HG03066 (cell line): ENCODE measurements around the gene DLG1.

Experiments used
- ATAC-seq: cut with Tn5 transposase; IDR thresholded peaks from one replicate; pipeline ENCODE4 v1.9.1; 2021; ENCODE audit warnings: low read depth; ENCODE audit not compliant: unreplicated experiment

Gene DLG1

GRCh38 chr3:197186887-197187588, 111.4 kb downstream of the DLG1 start:
- ATAC-seq, result no peak

GRCh38 chr3:197183582-197183981, 114.8 kb downstream of the DLG1 start:
- no peak for ATAC-seq

- ATAC-seq, result no peak
Measured at GRCh38 chr3:197181741-197182140, 116.7 kb downstream of the DLG1 start.

GRCh38 chr3:197178998-197179397, 119.4 kb downstream of the DLG1 start:
- no peak for ATAC-seq

- ATAC-seq, result no peak
Measured at GRCh38 chr3:197175503-197175902, 122.9 kb downstream of the DLG1 start.

GRCh38 chr3:197174927-197175326, 123.5 kb downstream of the DLG1 start:
- no peak for ATAC-seq

- no peak for ATAC-seq
Measured at GRCh38 chr3:197173620-197174019, 124.8 kb downstream of the DLG1 start.

GRCh38 chr3:197171481-197172067, 126.8 kb downstream of the DLG1 start:
- ATAC-seq, result no peak

GRCh38 chr3:197169028-197169427, 129.4 kb downstream of the DLG1 start:
- ATAC-seq, result no peak

- no peak for ATAC-seq
Measured at GRCh38 chr3:197168606-197169005, 129.8 kb downstream of the DLG1 start.

- ATAC-seq, result no peak
Measured at GRCh38 chr3:197168063-197168462, 130.3 kb downstream of the DLG1 start.

- no peak for ATAC-seq
Measured at GRCh38 chr3:197167549-197167948, 130.9 kb downstream of the DLG1 start.

GRCh38 chr3:197165890-197166289, 132.5 kb downstream of the DLG1 start:
- ATAC-seq, result no peak

- no peak for ATAC-seq
Measured at GRCh38 chr3:197155046-197155445, 143.4 kb downstream of the DLG1 start.

- no peak for ATAC-seq
Measured at GRCh38 chr3:197151580-197151979, 146.8 kb downstream of the DLG1 start.

GRCh38 chr3:197149528-197149927, 148.9 kb downstream of the DLG1 start:
- no peak for ATAC-seq

- no peak for ATAC-seq
Measured at GRCh38 chr3:197144188-197144587, 154.2 kb downstream of the DLG1 start.

GRCh38 chr3:197139586-197139985, 158.8 kb downstream of the DLG1 start:
- ATAC-seq, result no peak

- no peak for ATAC-seq
Measured at GRCh38 chr3:197137751-197138150, 160.7 kb downstream of the DLG1 start.

GRCh38 chr3:197136744-197137143, 161.7 kb downstream of the DLG1 start:
- no peak for ATAC-seq

- ATAC-seq, result no peak
Measured at GRCh38 chr3:197135212-197135611, 163.2 kb downstream of the DLG1 start.

- no peak for ATAC-seq
Measured at GRCh38 chr3:197132916-197133530, 165.4 kb downstream of the DLG1 start.
